CD4-positive, alpha-beta memory T cell (primary cell): Measurements from ENCODE around the gene MYOF. TPM values are rescaled to one million over a fixed set of nuclear protein-coding genes. Genes with fewer than 3 reads are reported as not detected.

Source experiments
- CTCF ChIA-PET: fragments of 350-600 bp; sonication (Branson Sonifier 250); formaldehyde crosslinking; loops from one replicate; lab custom pipeline; 2021; ENCODE audit warnings: inconsistent platforms; ENCODE audit not compliant: partially characterized antibody; lab: Charles Lee
- POLR2A ChIA-PET: fragments of 350-600 bp; sonication (Branson Sonifier 250); formaldehyde crosslinking; loops from one replicate; lab custom pipeline; 2021; ENCODE audit not compliant: partially characterized antibody; lab: Charles Lee
- DNase-seq, 5 donors: peaks; one replicate each; pipeline versions ENCODE4 v3.0.0 to v3.0.0-alpha.2; 2020 to 2022; ENCODE audit warnings: mixed read lengths in 1 of 5
- H3K27ac ChIP-seq: one replicate; pipeline ENCODE4 v1.7.0; 2013; ENCODE audit warnings: low read depth, low read length
- H3K27me3 ChIP-seq: 2 replicates; pipeline ENCODE4 v1.7.0; 2013; ENCODE audit warnings: mild to moderate bottlenecking, low read length, moderate library complexity; ENCODE audit not compliant: insufficient read depth
- H3K36me3 ChIP-seq: 2 replicates; pipeline ENCODE4 v1.7.0; 2013; ENCODE audit warnings: mild to moderate bottlenecking, low read length, moderate library complexity; ENCODE audit not compliant: insufficient read depth
- H3K4me1 ChIP-seq: 2 replicates; pipeline ENCODE4 v1.7.0; 2013; ENCODE audit warnings: mild to moderate bottlenecking, low read length, moderate library complexity; ENCODE audit not compliant: insufficient read depth
- H3K4me3 ChIP-seq, 2 donors: one replicate each; pipeline ENCODE4 v1.7.0; 2013; ENCODE audit warnings: low read length in 2 of 2, mild to moderate bottlenecking in 1 of 2
- H3K9me3 ChIP-seq, 2 donors: one replicate each; pipeline ENCODE4 v1.7.0; 2013; ENCODE audit warnings: low read length in 2 of 2, control low read depth in 1 of 2; ENCODE audit not compliant: control insufficient read depth in 1 of 2
- H3K27ac Mint-ChIP-seq, 7 donors: one replicate each; pipeline ENCODE4 v1.8.0; 2020 to 2021; ENCODE audit warnings: mixed read lengths in 7 of 7, mild to moderate bottlenecking in 6 of 7, inconsistent platforms in 3 of 7, moderate library complexity in 3 of 7
- H3K27me3 Mint-ChIP-seq, 2 donors: one replicate each; pipeline ENCODE4 v1.8.0; 2020 to 2021; ENCODE audit warnings: mixed read lengths in 2 of 2
- H3K36me3 Mint-ChIP-seq, 2 donors: one replicate each; pipeline ENCODE4 v1.8.0; 2020 to 2021; ENCODE audit warnings: mixed read lengths in 2 of 2, inconsistent platforms in 1 of 2, mild to moderate bottlenecking in 1 of 2
- H3K4me1 Mint-ChIP-seq, 4 donors: one replicate each; pipeline ENCODE4 v1.8.0; 2020 to 2021; ENCODE audit warnings: mixed read lengths in 4 of 4, mild to moderate bottlenecking in 1 of 4
- H3K4me3 Mint-ChIP-seq, 8 donors: one replicate each; pipeline ENCODE4 v1.8.0; 2020 to 2021; ENCODE audit warnings: mixed read lengths in 8 of 8, mild to moderate bottlenecking in 7 of 8, moderate library complexity in 6 of 8, inconsistent platforms in 3 of 8
- H3K9me3 Mint-ChIP-seq, 8 donors: one replicate each; pipeline ENCODE4 v1.8.0; 2020 to 2021; ENCODE audit warnings: mixed read lengths in 8 of 8, mild to moderate bottlenecking in 5 of 8, inconsistent platforms in 3 of 8, moderate library complexity in 1 of 8
- intact Hi-C: fragments of 100-400 bp; cut with micrococcal nuclease; formaldehyde crosslinking; loops from one replicate; pipeline ENCODE4 v1.15.1; 2023
- polyA plus RNA-seq, 2 donors: library from polyadenylated mRNA; unstranded; fragments of 300-500 nt; fragmentation: Illumina TruSeq; gene quantifications; one replicate each; pipeline ENCODE4 v1.2.3, GENCODE V29; 2021
- total RNA-seq, 2 experiments: library from RNA; stranded (reverse); gene quantifications; one replicate each; pipeline ENCODE4 v1.2.3, GENCODE V29; 2021

MYOF gene
- total and polyA plus RNA-seq, 4 experiments from 2014 or later = 1.2 to 2.2 TPM; not detected in 2

DNA sequence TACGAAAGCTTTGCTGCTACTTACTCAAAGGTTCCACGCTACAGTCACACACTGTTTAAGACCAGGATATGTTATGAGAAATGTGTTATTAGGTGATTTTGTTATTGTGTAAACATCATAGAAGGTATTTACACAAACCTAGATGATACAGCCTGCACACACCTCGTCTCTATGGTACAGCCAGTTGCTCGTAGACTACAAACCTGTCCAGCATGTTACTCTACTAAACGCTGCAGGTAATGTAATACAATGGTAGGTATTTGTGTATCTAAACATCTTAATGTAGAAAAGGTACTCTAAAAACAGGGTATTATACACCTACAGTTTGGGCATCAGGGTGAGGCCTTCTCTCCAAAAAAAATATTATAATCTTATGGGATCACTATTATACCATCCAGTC, 181.2 kb downstream of the MYOF start:
- no peaks in the 10 kb centered on the region for H3K4me1 ChIP-seq
- CTCF ChIA-PET = no interaction called here
- no peaks in the 10 kb centered on the region for H3K4me1 Mint-ChIP-seq
- intact Hi-C loops = no loop called here
- DNase-seq = no peak
- H3K36me3 Mint-ChIP-seq = no peaks in the 10 kb centered on the region
- no peaks in the 10 kb centered on the region for H3K36me3 ChIP-seq
- H3K27ac ChIP-seq = no peak overlapping the region
- H3K9me3 Mint-ChIP-seq = no peaks in the 10 kb centered on the region
- H3K4me3 Mint-ChIP-seq = no peak overlapping the region
- H3K4me3 ChIP-seq = no peak overlapping the region
- POLR2A ChIA-PET = no interaction called here
- no peaks in the 10 kb centered on the region for H3K27me3 ChIP-seq
- no peak overlapping the region for H3K27ac Mint-ChIP-seq
- peaks cover 0 to 4% of the 10 kb centered on the region in 2 donors for H3K27me3 Mint-ChIP-seq
- H3K9me3 ChIP-seq = no peaks in the 10 kb centered on the region

DNA sequence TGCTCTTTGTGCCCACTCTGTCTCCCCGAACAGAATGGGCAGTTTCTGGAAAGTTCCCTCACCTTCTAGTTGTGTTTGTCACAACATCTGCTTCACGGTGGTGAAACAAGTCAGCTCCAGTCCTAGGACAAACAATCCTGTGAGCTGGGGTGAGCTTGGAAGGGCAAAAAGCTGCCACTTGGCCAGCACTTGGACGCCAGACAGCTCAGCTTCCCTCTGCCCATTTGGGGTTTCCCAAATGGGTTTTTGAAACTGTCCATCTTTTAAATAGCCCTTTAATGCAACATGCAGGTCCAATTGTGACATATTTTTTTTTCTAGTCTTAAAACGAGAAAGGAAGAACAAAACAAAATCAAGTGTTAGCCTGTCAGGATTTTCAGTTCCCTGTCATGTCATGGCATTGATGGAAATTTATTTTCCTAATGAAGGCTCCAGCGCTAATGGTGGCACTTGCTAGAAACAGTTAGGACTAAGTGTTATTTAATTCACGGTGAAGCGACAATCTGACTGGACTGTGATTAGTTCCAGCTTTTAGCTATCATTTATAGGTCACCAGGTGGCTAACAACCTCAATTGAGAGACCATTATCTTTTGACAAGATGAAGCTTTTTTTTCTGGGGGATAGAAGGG, 181.7 kb downstream of the MYOF start:
- H3K9me3 ChIP-seq = no peaks in the 10 kb centered on the region
- Mint-ChIP-seq H3K27me3 (peaks cover 0 to 4% of the 10 kb centered on the region in 2 donors), H3K4me1 (no peaks in the 10 kb centered on the region), H3K27ac (no peak overlapping the region), H3K36me3 (no peaks in the 10 kb centered on the region), H3K9me3 (no peaks in the 10 kb centered on the region), H3K4me3 (no peak overlapping the region)
- ChIA-PET CTCF (no interaction called here), POLR2A (no interaction called here)
- H3K36me3 ChIP-seq = no peaks in the 10 kb centered on the region
- intact Hi-C loops = no loop called here
- no peak overlapping the region for H3K4me3 ChIP-seq
- H3K27ac ChIP-seq = no peak overlapping the region
- no peak for DNase-seq
- no peaks in the 10 kb centered on the region for H3K4me1 ChIP-seq
- H3K27me3 ChIP-seq = no peaks in the 10 kb centered on the region

DNA sequence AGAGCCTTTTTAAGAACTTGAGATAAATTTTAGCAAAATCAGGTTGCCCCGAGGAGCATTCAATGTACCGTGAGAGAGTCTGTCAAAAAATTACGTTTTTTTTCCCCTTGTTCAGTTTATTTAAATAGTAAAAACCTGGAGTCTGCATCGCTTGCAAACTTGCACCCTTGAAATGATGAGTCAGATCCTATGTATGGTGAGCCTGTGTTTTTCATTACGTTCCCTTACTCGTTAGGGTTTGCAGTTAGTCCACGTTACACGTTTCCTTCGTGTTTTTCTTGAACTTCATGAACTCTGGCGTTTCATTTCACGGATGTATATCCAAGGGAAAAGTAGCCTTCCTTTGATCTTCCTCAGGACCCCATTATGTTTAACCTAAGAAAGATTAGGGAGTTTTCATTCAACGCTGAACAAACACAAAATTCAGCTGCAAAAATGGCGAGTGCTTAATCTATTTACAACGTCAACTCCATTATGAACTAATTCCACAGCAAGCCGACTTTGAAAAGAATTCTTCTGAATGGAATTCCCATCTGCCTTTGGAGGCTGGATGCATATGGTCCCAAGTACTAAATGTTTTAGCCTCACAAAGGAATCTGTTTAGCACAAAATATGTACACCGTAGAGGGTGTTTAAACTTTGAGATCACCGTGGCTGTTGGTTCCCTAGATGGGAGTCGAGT, 182.4 kb downstream of the MYOF start:
- H3K4me3 Mint-ChIP-seq = no peak overlapping the region
- H3K27ac ChIP-seq = no peak overlapping the region
- H3K4me1 Mint-ChIP-seq = no peaks in the 10 kb centered on the region
- intact Hi-C loops = no loop called here
- H3K4me1 ChIP-seq = no peaks in the 10 kb centered on the region
- ChIA-PET CTCF (no interaction called here), POLR2A (no interaction called here)
- H3K27ac Mint-ChIP-seq = no peak overlapping the region
- H3K27me3 ChIP-seq = no peaks in the 10 kb centered on the region
- no peak for DNase-seq
- H3K9me3 Mint-ChIP-seq = no peaks in the 10 kb centered on the region
- no peaks in the 10 kb centered on the region for H3K36me3 ChIP-seq
- H3K4me3 ChIP-seq = no peak overlapping the region
- no peaks in the 10 kb centered on the region for H3K27me3 Mint-ChIP-seq
- no peaks in the 10 kb centered on the region for H3K9me3 ChIP-seq
- H3K36me3 Mint-ChIP-seq = no peaks in the 10 kb centered on the region

DNA sequence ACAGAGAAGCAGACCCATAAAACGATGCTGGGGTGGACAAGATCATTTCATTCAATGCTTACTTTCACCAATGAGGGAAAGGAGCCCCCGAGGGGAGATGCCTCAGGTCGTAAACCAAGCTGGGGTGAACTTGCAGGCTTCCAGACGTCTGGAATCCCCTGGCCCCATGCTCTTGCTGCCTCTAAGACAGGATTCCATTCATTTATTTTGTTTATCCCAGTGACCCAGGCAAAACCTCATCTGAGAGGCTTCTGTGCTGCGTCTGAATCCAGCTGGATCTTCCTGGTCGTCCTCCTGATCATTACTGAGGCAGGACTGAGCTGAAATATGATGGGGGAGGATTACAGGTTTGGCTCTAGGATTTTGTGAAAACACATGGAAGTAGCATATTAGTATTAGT, 182.9 kb downstream of the MYOF start:
- CTCF ChIA-PET = no interaction called here

DNA sequence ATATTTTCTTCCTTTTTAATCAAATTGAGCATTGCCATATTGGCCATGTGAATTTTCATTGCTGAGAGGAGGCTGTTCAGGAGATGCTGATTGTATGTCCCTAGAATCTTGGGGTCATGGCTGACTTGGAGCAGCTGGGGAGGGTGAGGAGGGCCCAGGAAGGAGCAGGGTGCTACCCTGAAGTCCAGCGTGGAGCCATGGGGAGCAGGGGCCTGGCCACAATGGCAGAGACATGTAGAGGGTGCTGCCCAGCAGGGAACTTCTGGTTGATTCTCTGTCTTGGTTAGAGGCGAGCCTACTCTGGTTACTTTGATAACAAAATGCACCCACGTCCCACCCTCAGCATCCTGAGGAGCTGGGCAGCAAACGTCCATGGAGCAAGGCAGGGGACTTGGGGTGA, 186.0 kb downstream of the MYOF start:
- intact Hi-C loops = no loop called here
- Mint-ChIP-seq H3K4me3 (no peak overlapping the region), H3K27ac (no peak overlapping the region), H3K27me3 (no peaks in the 10 kb centered on the region), H3K4me1 (no peaks in the 10 kb centered on the region), H3K36me3 (no peaks in the 10 kb centered on the region), H3K9me3 (no peaks in the 10 kb centered on the region)
- H3K36me3 ChIP-seq = no peaks in the 10 kb centered on the region
- H3K27me3 ChIP-seq = no peaks in the 10 kb centered on the region
- no peaks in the 10 kb centered on the region for H3K4me1 ChIP-seq
- POLR2A ChIA-PET = no interaction called here
- no peak overlapping the region for H3K27ac ChIP-seq
- DNase-seq = no peak
- H3K9me3 ChIP-seq = no peaks in the 10 kb centered on the region
- no peak overlapping the region for H3K4me3 ChIP-seq
- CTCF ChIA-PET = interaction anchor here (0.6 to 1.7 kb wide), 3 partner anchors 8 to 414 kb away, joined by 3 to 4 read pairs (median 3); no protein-coding TSS in a partner anchor

More for the DNA sequence above, 182.9 kb downstream of the MYOF start:
- Histone ChIP-seq H3K4me3 (no peak overlapping the region), H3K4me1 (no peaks in the 10 kb centered on the region), H3K36me3 (no peaks in the 10 kb centered on the region), H3K9me3 (no peaks in the 10 kb centered on the region), H3K27me3 (no peaks in the 10 kb centered on the region), H3K27ac (no peak overlapping the region)
- H3K36me3 Mint-ChIP-seq = no peaks in the 10 kb centered on the region
- no peaks in the 10 kb centered on the region for H3K27me3 Mint-ChIP-seq
- no peak for DNase-seq
- no peaks in the 10 kb centered on the region for H3K4me1 Mint-ChIP-seq
- H3K27ac Mint-ChIP-seq = no peak overlapping the region
- POLR2A ChIA-PET = no interaction called here
- H3K9me3 Mint-ChIP-seq = no peaks in the 10 kb centered on the region
- no peak overlapping the region for H3K4me3 Mint-ChIP-seq
- intact Hi-C loops = no loop called here

DNA sequence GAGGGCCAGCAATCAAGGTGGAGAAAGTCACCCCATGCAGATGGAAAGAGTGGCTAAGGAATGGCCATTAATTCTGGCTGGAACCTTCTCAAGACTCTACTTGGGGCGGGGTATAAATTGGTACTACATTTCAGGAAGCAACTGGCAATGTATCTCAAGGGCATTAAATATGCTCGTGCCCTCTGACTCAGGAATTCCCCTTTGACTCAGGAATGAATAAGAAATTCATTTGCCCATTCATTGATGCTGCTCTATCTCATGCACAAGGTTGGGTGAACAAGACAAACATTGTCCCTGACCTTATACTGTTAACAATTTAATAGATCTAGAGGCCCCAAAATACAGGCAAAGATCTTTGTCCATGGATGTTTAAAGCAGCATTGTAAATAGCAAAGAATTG, 188.1 kb downstream of the MYOF start:
- no peak overlapping the region for H3K4me3 ChIP-seq
- H3K27ac ChIP-seq = no peak overlapping the region
- H3K27me3 Mint-ChIP-seq = no peaks in the 10 kb centered on the region
- H3K9me3 ChIP-seq = no peaks in the 10 kb centered on the region
- H3K36me3 ChIP-seq = no peaks in the 10 kb centered on the region
- ChIA-PET CTCF (no interaction called here), POLR2A (no interaction called here)
- no peak overlapping the region for H3K27ac Mint-ChIP-seq
- no peaks in the 10 kb centered on the region for H3K4me1 Mint-ChIP-seq
- H3K36me3 Mint-ChIP-seq = no peaks in the 10 kb centered on the region
- H3K9me3 Mint-ChIP-seq = no peaks in the 10 kb centered on the region
- intact Hi-C loops = no loop called here
- H3K4me3 Mint-ChIP-seq = no peak overlapping the region
- no peaks in the 10 kb centered on the region for H3K4me1 ChIP-seq
- DNase-seq = no peak
- no peaks in the 10 kb centered on the region for H3K27me3 ChIP-seq

DNA sequence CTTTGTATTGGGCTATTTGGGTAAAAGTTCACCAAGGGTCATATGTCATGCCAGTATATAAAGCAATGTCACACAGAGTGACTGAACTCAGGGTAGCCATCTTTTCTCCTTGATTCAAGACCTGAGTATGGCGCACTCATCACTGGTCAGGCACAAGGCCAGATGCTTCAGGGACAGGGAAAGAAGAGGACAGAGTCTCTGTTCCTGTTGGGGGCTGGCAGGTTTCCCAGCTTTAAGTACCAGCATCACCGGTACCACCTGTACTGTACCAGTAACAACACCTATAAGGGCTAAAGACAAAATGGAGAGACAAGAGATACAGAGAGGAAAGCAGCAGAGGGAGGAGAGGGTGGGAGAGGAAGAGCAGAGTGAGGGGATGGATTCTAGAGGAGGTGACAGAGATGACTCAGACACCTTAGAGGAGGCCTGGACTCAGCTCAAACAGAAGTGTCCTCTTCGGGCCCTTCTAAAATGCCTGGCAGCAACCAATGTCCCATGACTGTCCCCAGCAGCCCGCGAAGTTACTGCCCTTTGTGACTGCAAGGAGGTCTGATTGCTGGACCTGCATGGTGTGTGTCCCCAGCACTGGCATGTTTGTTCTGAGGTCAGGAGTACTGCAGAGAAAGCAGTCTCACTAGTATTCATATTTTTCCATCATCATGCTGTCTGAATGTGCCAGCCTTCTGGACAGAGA, 191.3 kb downstream of the MYOF start:
- no peaks in the 10 kb centered on the region for H3K36me3 ChIP-seq
- Mint-ChIP-seq H3K9me3 (no peaks in the 10 kb centered on the region), H3K36me3 (no peaks in the 10 kb centered on the region), H3K4me1 (no peaks in the 10 kb centered on the region), H3K27me3 (no peaks in the 10 kb centered on the region), H3K27ac (no peak overlapping the region), H3K4me3 (no peak overlapping the region)
- no peak overlapping the region for H3K4me3 ChIP-seq
- H3K27ac ChIP-seq = no peak overlapping the region
- ChIA-PET POLR2A (no interaction called here), CTCF (interaction anchor here (0.9 to 2.7 kb wide), 11 partner anchors 9 to 406 kb away, joined by 3 to 16 read pairs (median 3); partner anchors contain the start of gene MYOF)
- H3K27me3 ChIP-seq = no peaks in the 10 kb centered on the region
- no peak for DNase-seq
- H3K9me3 ChIP-seq = no peaks in the 10 kb centered on the region
- intact Hi-C loops = no loop called here
- no peaks in the 10 kb centered on the region for H3K4me1 ChIP-seq
